Activated CD4-positive, alpha-beta memory T cell treated with anti-CD3 and anti-CD28 coated beads for 36 hours (primary cell): ENCODE data around the gene DMPK. TPM values are rescaled to one million over a fixed set of nuclear protein-coding genes. Genes with fewer than 3 reads are reported as not detected.
"Not testable (repeated sequence)": the region's sequence is repeated elsewhere in the genome, so short reads cannot be mapped to it uniquely, and the experiment has no call there.

Experiments
- CTCF ChIA-PET: fragments of 350-600 bp; sonication (Branson Sonifier 250); formaldehyde crosslinking; loops from one replicate; lab custom pipeline; 2021; ENCODE audit warnings: antibody characterized with exemption, inconsistent platforms; lab: Charles Lee
- POLR2A ChIA-PET: fragments of 350-600 bp; sonication (Branson Sonifier 250); formaldehyde crosslinking; loops from one replicate; lab custom pipeline; 2021; ENCODE audit warnings: antibody characterized with exemption; lab: Charles Lee
- DNase-seq: peaks from one replicate; pipeline ENCODE4 v3.0.0-alpha.2; 2020
- H3K27ac Mint-ChIP-seq: one replicate; pipeline ENCODE4 v1.8.0; 2021; ENCODE audit warnings: mixed read lengths
- H3K27me3 Mint-ChIP-seq: one replicate; pipeline ENCODE4 v1.8.0; 2021; ENCODE audit warnings: mixed read lengths
- H3K36me3 Mint-ChIP-seq: one replicate; pipeline ENCODE4 v1.8.0; 2021; ENCODE audit warnings: mixed read lengths
- H3K4me1 Mint-ChIP-seq: one replicate; pipeline ENCODE4 v1.8.0; 2021; ENCODE audit warnings: low read depth, mixed read lengths
- H3K4me3 Mint-ChIP-seq: one replicate; pipeline ENCODE4 v1.8.0; 2021; ENCODE audit warnings: mild to moderate bottlenecking, mixed read lengths
- H3K9me3 Mint-ChIP-seq: one replicate; pipeline ENCODE4 v1.8.0; 2021; ENCODE audit warnings: mixed read lengths
- intact Hi-C: fragments of 100-400 bp; cut with micrococcal nuclease; formaldehyde crosslinking; loops from one replicate; pipeline ENCODE4 v1.15.1; 2023
- total RNA-seq, 2 experiments: library from RNA; stranded (reverse); gene quantifications; one replicate each; pipeline ENCODE4 v1.2.3, GENCODE V29; 2021

Gene DMPK
- total RNA-seq, 2 experiments from 2014 or later, result 10.7 to 11.0 TPM

DNA sequence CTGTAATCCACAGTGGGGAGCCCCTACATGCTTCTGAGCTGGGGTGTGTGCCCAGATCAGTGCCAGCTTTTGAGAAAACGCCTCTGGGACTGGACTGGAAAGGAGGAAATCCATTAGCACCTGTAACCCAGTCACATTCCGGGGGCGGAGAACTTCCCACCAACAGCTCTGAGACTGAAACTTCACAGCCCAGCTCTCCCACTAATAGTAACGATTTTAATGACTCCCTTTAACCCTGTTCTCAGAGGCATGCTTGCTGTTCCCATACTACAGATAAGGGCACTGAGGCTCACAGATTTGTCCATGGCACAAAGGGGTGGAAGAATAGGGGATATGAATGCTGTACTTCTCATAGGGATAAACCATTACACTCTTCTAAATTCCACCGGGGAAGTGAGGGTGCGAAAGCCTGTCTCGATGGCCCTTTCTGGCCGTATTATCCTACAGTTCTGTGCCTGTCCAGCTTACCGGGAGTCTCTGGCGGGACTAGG, 52.4 kb downstream of the DMPK start:
- Mint-ChIP-seq H3K27ac (peak overlapping the region; percentile 81), H3K9me3 (no peaks in the 10 kb centered on the region), H3K4me3 (peak overlapping the region; percentile 98), H3K27me3 (no peaks in the 10 kb centered on the region), H3K36me3 (peaks cover 4% of the 10 kb centered on the region), H3K4me1 (peaks cover 30% of the 10 kb centered on the region)
- peak; percentile 54 for DNase-seq
- POLR2A ChIA-PET, result interaction anchor here (0.5 to 2.3 kb wide), 7 partner anchors 10 to 126 kb away, joined by 3 to 19 read pairs (median 4); partner anchors contain the start of genes QPCTL, SIX5 and SNRPD2
- intact Hi-C loops, result loop anchor here (1.0 to 2.0 kb wide), 3 partner anchors 13 to 39 kb away; partner anchors contain the start of genes QPCTL and SIX5
- CTCF ChIA-PET, result interaction anchor here (1.0 to 2.6 kb wide), 7 partner anchors 13 to 171 kb away, joined by 5 to 19 read pairs (median 9); partner anchors contain the start of genes QPCTL, SIX5 and SNRPD2

DNA sequence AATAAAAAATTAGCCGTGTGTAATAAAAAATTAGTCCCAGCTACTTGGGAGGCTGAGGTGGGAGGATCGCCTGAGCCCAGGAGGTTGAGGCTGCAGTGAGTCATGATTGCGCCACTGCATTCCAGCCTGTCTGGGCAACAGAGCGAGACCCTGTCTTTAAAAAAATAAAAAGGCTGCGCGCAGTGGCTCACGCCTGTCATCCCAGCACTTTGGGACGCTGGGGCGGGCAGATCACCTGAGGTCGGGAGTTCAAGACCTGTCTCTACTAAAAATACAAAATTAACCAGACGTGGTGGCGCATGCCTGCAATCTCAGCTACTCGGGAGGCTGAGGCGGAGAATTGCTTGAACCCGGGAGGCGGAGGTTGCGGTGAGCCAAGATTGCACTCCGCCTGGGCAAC, 53.6 kb downstream of the DMPK start:
- POLR2A ChIA-PET, H3K27ac Mint-ChIP-seq, H3K9me3 Mint-ChIP-seq, H3K4me3 Mint-ChIP-seq, H3K36me3 Mint-ChIP-seq, DNase-seq, CTCF ChIA-PET, H3K27me3 Mint-ChIP-seq, intact Hi-C loops: not testable (repeated sequence)
- peaks cover 35% of the 10 kb centered on the region for H3K4me1 Mint-ChIP-seq

DNA sequence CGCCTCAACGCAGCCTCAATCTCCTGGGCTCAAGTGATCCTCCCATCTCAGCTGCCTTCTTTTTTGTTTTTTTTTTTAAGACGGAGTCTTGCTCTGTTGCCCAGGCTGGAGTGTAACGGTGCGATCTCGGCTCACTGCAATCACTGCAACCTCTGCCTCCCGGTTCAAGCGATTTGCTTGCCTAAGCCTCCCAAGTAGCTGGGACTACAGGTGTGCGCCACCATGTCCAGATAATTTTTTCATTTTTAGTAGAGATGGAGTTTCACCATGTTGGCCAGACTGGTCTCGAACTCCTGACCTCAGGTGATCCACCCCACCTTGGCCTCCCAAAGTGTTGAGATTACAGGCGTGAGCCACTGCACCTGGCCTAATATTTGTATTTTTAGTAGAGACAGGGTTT, 62.2 kb downstream of the DMPK start:
- H3K9me3 Mint-ChIP-seq, H3K4me3 Mint-ChIP-seq, intact Hi-C loops, H3K27ac Mint-ChIP-seq, DNase-seq, H3K27me3 Mint-ChIP-seq: not testable (repeated sequence)
- ChIA-PET POLR2A (interaction anchor here (1.8 kb wide), 1 partner anchor 10 kb away, joined by 4 read pairs; no protein-coding TSS in a partner anchor), CTCF (interaction anchor here (0.6 to 6.8 kb wide), 2 partner anchors 27 to 49 kb away, joined by 5 to 68 read pairs; partner anchors contain the start of genes QPCTL, SIX5 and SNRPD2)
- Mint-ChIP-seq H3K4me1 (peaks cover 39% of the 10 kb centered on the region), H3K36me3 (peaks cover 17% of the 10 kb centered on the region)

Other genes with a start within 250 kb of the DMPK start
- 10 to 100 TPM; 10.8 to 11.0 TPM for gene OPA3, start 197.7 kb downstream of the DMPK start, total RNA-seq
- not detected for gene GPR4, start 180.3 kb downstream of the DMPK start, total RNA-seq
- 100 to 1,000 TPM; 159 to 183 TPM for gene EML2, start 143.1 kb downstream of the DMPK start, total RNA-seq
- gene GIPR, start 114.3 kb downstream of the DMPK start, total RNA-seq, result 1 to 10 TPM; 6.6 to 8.3 TPM
- gene SNRPD2, start 90.5 kb downstream of the DMPK start, total RNA-seq, result 100 to 1,000 TPM; 789 TPM
- 10 to 100 TPM; 13.8 to 16.8 TPM for gene QPCTL, start 89.8 kb downstream of the DMPK start, total RNA-seq
- 10 to 100 TPM; 26.1 to 29.4 TPM for gene FBXO46, start 51.6 kb downstream of the DMPK start, total RNA-seq
- not detected for gene MEIOSIN, start 49.1 kb downstream of the DMPK start, total RNA-seq
- 1 to 10 TPM; 2.3 to 2.4 TPM for gene SIX5, start 13.2 kb downstream of the DMPK start, total RNA-seq
- 10 to 100 TPM; 43.1 to 45.8 TPM for gene DMWD, start 10.4 kb upstream of the DMPK start, total RNA-seq
- under 1 TPM; 0.12 to 0.19 TPM for gene RSPH6A, start 32.8 kb upstream of the DMPK start, total RNA-seq
- gene SYMPK, start 80.7 kb upstream of the DMPK start, total RNA-seq, result 10 to 100 TPM; 87.8 to 91.6 TPM
- gene FOXA3, start 81.8 kb upstream of the DMPK start, total RNA-seq, result under 1 TPM; 0.29 to 0.48 TPM
- gene IRF2BP1, start 103.7 kb upstream of the DMPK start, total RNA-seq, result 10 to 100 TPM; 14.2 to 14.7 TPM
- gene MYPOP, start 120.1 kb upstream of the DMPK start, total RNA-seq, result 1 to 10 TPM; 6.8 to 6.9 TPM
- not detected for gene NANOS2, start 132.3 kb upstream of the DMPK start, total RNA-seq
- gene NOVA2, start 191.4 kb upstream of the DMPK start, total RNA-seq, result not detected
- 10 to 100 TPM; 28.4 to 30.5 TPM for gene CCDC61, start 213.0 kb upstream of the DMPK start, total RNA-seq
- gene PGLYRP1, start 240.6 kb upstream of the DMPK start, total RNA-seq, result not detected